Mesenchymal stem cell (in vitro differentiated cells and primary cell): Measurements from ENCODE around the gene ZDHHC14.
A peak's percentile ranks its signal among the peaks of the same experiment; 100 is the strongest.
"Not testable (repeated sequence)": the region's sequence is repeated elsewhere in the genome, so short reads cannot be mapped to it uniquely, and the experiment has no call there.

Experiments
- DNase-seq: peaks from one replicate; pipeline ENCODE4 v3.0.0-alpha.2; 2013
- H2AFZ ChIP-seq: one replicate; pipeline ENCODE4 v1.6.1; 2013; ENCODE audit warnings: low read depth, mild to moderate bottlenecking, control low read depth, inconsistent platforms, low read length, moderate library complexity
- H2AK5ac ChIP-seq: 2 replicates; pipeline ENCODE4 v1.6.1; 2013; ENCODE audit warnings: low read length, moderate library complexity, mild to moderate bottlenecking, inconsistent platforms; ENCODE audit not compliant: severe bottlenecking
- H2BK120ac ChIP-seq: one replicate; pipeline ENCODE4 v1.6.1; 2013; ENCODE audit warnings: low read depth, mild to moderate bottlenecking, inconsistent platforms, low read length, moderate library complexity
- H2BK12ac ChIP-seq, 2 experiments: one replicate each; pipeline ENCODE4 v1.6.1; 2013; ENCODE audit warnings: inconsistent platforms in 2 of 2, low read length in 2 of 2, mild to moderate bottlenecking in 2 of 2, moderate library complexity in 2 of 2, control low read depth in 1 of 2
- H2BK15ac ChIP-seq: one replicate; pipeline ENCODE4 v1.6.1; 2013; ENCODE audit warnings: mild to moderate bottlenecking, low read depth, inconsistent platforms; ENCODE audit not compliant: poor library complexity, severe bottlenecking
- H2BK5ac ChIP-seq: 2 replicates; pipeline ENCODE4 v1.6.1; 2013; ENCODE audit warnings: low read depth, mild to moderate bottlenecking, low read length, control low read depth, inconsistent platforms; ENCODE audit not compliant: poor library complexity, severe bottlenecking
- H3K14ac ChIP-seq, 2 experiments: one replicate each; pipeline ENCODE4 v1.6.1; 2013; ENCODE audit warnings: inconsistent platforms in 2 of 2, low read length in 2 of 2, control low read depth in 1 of 2, mild to moderate bottlenecking in 1 of 2, moderate library complexity in 1 of 2
- H3K18ac ChIP-seq, 2 experiments: one replicate each; pipeline ENCODE4 v1.6.1; 2013; ENCODE audit warnings: inconsistent platforms in 2 of 2, low read length in 2 of 2, control low read depth in 1 of 2, low read depth in 1 of 2, mild to moderate bottlenecking in 1 of 2
- H3K23ac ChIP-seq, 2 experiments: one replicate each; pipeline ENCODE4 v1.6.1; 2013; ENCODE audit warnings: inconsistent platforms in 2 of 2, low read length in 2 of 2, mild to moderate bottlenecking in 2 of 2, moderate library complexity in 2 of 2, control low read depth in 1 of 2
- H3K27ac ChIP-seq: 2 replicates; pipeline ENCODE4 v1.5.1; 2013; ENCODE audit warnings: mild to moderate bottlenecking, moderate library complexity, low read length, control low read depth, inconsistent platforms; ENCODE audit not compliant: poor library complexity, severe bottlenecking
- H3K27me3 ChIP-seq, 2 experiments: 2 replicates each; pipeline versions ENCODE4 v1.6.1 to v1.7.0; 2013; ENCODE audit warnings: low read length in 2 of 2, mild to moderate bottlenecking in 2 of 2, moderate library complexity in 2 of 2, control low read depth in 1 of 2, inconsistent platforms in 1 of 2; ENCODE audit not compliant: control insufficient read depth in 1 of 2, insufficient read depth in 1 of 2
- H3K36me3 ChIP-seq, 2 experiments: 2 replicates each; pipeline versions ENCODE4 v1.6.1 to v1.7.0; 2013; ENCODE audit warnings: low read length in 2 of 2, control low read depth in 1 of 2, inconsistent platforms in 1 of 2, low read depth in 1 of 2, mild to moderate bottlenecking in 1 of 2; ENCODE audit not compliant: insufficient read depth in 2 of 2, control insufficient read depth in 1 of 2
- H3K4ac ChIP-seq, 2 experiments: one replicate each; pipeline ENCODE4 v1.6.1; 2013; ENCODE audit warnings: inconsistent platforms in 2 of 2, low read length in 2 of 2, mild to moderate bottlenecking in 2 of 2, moderate library complexity in 2 of 2, control low read depth in 1 of 2, low read depth in 1 of 2
- H3K4me1 ChIP-seq: 2 replicates; pipeline ENCODE4 v1.6.1; 2013; ENCODE audit warnings: low read depth, low read length, control low read depth; ENCODE audit not compliant: control insufficient read depth, insufficient read depth
- H3K4me2 ChIP-seq: 2 replicates; pipeline ENCODE4 v1.6.1; 2013; ENCODE audit warnings: low read length, mild to moderate bottlenecking, inconsistent platforms; ENCODE audit not compliant: poor library complexity, severe bottlenecking
- H3K4me3 ChIP-seq, 2 experiments: 2 replicates each; pipeline versions ENCODE4 v1.5.1 to v1.7.0; 2013; ENCODE audit warnings: low read length in 2 of 2, mild to moderate bottlenecking in 2 of 2, control low read depth in 1 of 2, low read depth in 1 of 2; ENCODE audit not compliant: insufficient read depth in 1 of 2
- H3K79me1 ChIP-seq: replicated peaks from 2 replicates; pipeline ENCODE4 v1.6.1; 2013; ENCODE audit warnings: mild to moderate bottlenecking, control low read depth, low read length, inconsistent platforms; ENCODE audit not compliant: poor library complexity, severe bottlenecking
- H3K9ac ChIP-seq: 2 replicates; pipeline ENCODE4 v1.7.0; 2013; ENCODE audit warnings: mild to moderate bottlenecking, low read length, moderate library complexity
- H3K9me3 ChIP-seq: 2 replicates; pipeline ENCODE4 v1.7.0; 2013; ENCODE audit warnings: mild to moderate bottlenecking, low read length; ENCODE audit not compliant: control insufficient read depth
- H4K8ac ChIP-seq: one replicate; pipeline ENCODE4 v1.6.1; 2013; ENCODE audit warnings: inconsistent platforms, mild to moderate bottlenecking, low read length, moderate library complexity
- H4K91ac ChIP-seq: one replicate; pipeline ENCODE4 v1.6.1; 2013; ENCODE audit warnings: mild to moderate bottlenecking, low read length, inconsistent platforms
- WGBS: methylation state at CpG from one replicate; pipeline ENCODE4 v1.1.7; 2013; ENCODE audit warnings: mixed read lengths; 5-methylcytosine and 5-hydroxymethylcytosine counted together

The ZDHHC14 gene

DNA sequence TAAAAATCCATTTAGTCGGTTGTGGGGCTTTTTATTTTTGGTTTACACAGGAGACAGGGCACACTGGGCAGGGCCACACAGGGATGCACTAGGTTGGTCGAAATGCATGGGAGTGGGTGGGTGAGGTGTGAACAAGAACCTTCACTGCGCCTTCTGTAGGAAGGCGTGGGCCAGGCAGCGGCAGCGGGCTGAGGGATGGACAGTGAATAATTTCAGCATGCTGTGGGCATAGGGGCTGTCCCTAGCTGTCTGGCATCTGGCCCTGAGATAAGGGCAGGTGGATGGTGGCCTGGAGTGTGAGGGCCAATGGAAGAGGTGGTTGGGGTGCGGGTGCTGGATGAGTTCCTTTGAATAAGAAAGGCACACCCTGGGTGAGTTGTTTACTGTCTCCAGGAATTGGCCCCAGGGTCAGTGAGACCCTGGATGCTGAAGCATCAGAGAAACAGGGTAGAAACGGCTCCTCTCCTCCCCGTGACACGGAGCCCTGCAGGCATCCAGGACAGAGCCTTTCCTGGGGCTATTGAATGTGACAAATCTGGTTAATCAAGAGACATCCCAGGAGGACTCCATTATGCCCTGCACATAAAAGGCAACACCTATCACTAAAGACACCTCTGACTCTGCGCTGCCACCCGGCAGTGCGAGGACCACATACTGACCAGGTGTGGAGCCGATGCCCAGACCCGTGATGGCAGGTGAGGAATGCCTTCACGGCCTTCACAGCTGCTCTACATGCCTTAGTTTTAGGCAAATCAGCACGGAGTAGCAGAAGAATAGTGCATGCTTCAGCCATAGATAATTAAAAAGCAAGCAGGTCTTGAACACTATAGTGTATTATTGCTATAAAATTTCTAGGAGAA lies 319.0 kb downstream of the ZDHHC14 start:
- Histone ChIP-seq H3K4me1 (no peaks in the 10 kb centered on the region), H3K36me3 (no peaks in the 10 kb centered on the region), H3K4me3 (no peak overlapping the region), H3K23ac (no peak overlapping the region), H2AFZ (no peak overlapping the region), H3K27me3 (peaks cover 2 to 7% of the 10 kb centered on the region in 2 experiments), H3K4ac (no peak overlapping the region), H2BK5ac (no peak overlapping the region), H2BK12ac (no peak overlapping the region), H3K4me2 (no peak overlapping the region), H3K9me3 (no peaks in the 10 kb centered on the region), H2BK120ac (no peak overlapping the region), H3K14ac (no peak overlapping the region), H2AK5ac (no peak overlapping the region), H2BK15ac (no peak overlapping the region), H3K9ac (no peak overlapping the region), H4K91ac (no peak overlapping the region), H3K27ac (no peak overlapping the region), H4K8ac (no peak overlapping the region), H3K18ac (no peak overlapping the region), H3K79me1 (no peaks in the 10 kb centered on the region)
- DNase-seq: no peak
- 68% methylated on average over 16 of the region's 17 CpGs for WGBS

- not testable (repeated sequence) for H3K4me1 ChIP-seq, H3K14ac ChIP-seq, H3K4me2 ChIP-seq, H4K91ac ChIP-seq, H3K18ac ChIP-seq, H2BK5ac ChIP-seq, H3K4me3 ChIP-seq, H3K27me3 ChIP-seq, H2BK120ac ChIP-seq, H3K4ac ChIP-seq, H2BK12ac ChIP-seq, DNase-seq, H4K8ac ChIP-seq, H3K23ac ChIP-seq, H2AFZ ChIP-seq, H2AK5ac ChIP-seq, H3K79me1 ChIP-seq, H2BK15ac ChIP-seq, H3K27ac ChIP-seq, H3K9ac ChIP-seq, H3K9me3 ChIP-seq, H3K36me3 ChIP-seq
- WGBS: 67% methylated on average over 6 of the region's 6 CpGs
Measured at GRCh38 chr6:157706351-157706750, 325.4 kb downstream of the ZDHHC14 start.

DNA sequence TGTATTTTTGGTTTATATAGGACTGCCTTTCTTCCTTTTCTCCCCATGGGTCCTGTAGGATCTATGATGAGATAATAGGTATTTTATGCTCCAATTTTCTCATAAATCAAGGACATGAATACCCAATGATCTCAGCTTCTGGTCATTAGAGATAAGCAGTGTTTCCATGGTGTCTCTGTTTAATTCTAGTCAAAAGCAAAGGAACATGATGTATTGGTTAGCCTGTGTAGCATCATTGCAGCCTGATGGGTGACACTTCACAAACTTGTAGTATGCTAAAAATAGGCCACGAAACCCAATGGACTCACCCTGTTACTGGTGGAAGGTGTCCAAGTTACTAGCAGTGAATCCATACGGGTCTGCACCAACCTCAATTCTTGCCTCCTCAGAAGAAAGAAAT lies 325.9 kb downstream of the ZDHHC14 start:
- Histone ChIP-seq H2BK12ac (no peak overlapping the region), H2AFZ (no peak overlapping the region), H2AK5ac (no peak overlapping the region), H3K9me3 (no peaks in the 10 kb centered on the region), H3K79me1 (no peaks in the 10 kb centered on the region), H3K4me1 (no peaks in the 10 kb centered on the region), H3K14ac (no peak overlapping the region), H3K27me3 (no peaks in the 10 kb centered on the region), H3K27ac (no peak overlapping the region), H3K9ac (no peak overlapping the region), H3K4me3 (no peak overlapping the region), H2BK5ac (no peak overlapping the region), H3K36me3 (no peaks in the 10 kb centered on the region), H4K8ac (no peak overlapping the region), H3K18ac (no peak overlapping the region), H2BK120ac (no peak overlapping the region), H3K4ac (no peak overlapping the region), H4K91ac (no peak overlapping the region), H2BK15ac (no peak overlapping the region), H3K4me2 (no peak overlapping the region), H3K23ac (no peak overlapping the region)
- 94% methylated on average over 2 of the region's 2 CpGs for WGBS
- DNase-seq: peak; percentile 4

DNA sequence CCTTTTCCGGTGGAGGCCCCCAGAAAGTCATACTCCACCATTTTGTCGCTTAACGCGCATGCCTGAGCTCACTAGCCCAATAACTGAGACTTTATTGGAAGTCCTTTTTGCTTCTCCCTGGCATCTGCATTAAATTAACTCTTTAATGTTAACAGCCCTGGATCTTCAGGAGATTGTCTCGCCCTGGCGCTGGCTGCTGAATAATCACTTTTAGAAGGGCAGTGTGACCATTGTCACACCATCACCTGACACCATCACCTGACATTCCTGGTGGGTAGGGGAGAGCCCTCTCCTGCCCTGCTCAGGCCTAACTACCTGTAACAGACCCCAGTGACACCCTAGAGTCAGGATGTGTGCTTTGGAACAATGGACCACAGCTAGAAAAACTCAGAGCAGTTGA lies 326.6 kb downstream of the ZDHHC14 start:
- H3K4me1 ChIP-seq: no peaks in the 10 kb centered on the region
- no peak overlapping the region for H3K14ac ChIP-seq
- no peaks in the 10 kb centered on the region for H3K79me1 ChIP-seq
- H3K4ac ChIP-seq: no peak overlapping the region
- no peak overlapping the region for H4K91ac ChIP-seq
- H3K27ac ChIP-seq: no peak overlapping the region
- H2AFZ ChIP-seq: no peak overlapping the region
- H2BK5ac ChIP-seq: no peak overlapping the region
- H4K8ac ChIP-seq: no peak overlapping the region
- no peak overlapping the region for H2AK5ac ChIP-seq
- H3K4me3 ChIP-seq: no peak overlapping the region
- H3K27me3 ChIP-seq: no peaks in the 10 kb centered on the region
- no peak overlapping the region for H3K23ac ChIP-seq
- H2BK15ac ChIP-seq: no peak overlapping the region
- H3K9me3 ChIP-seq: no peaks in the 10 kb centered on the region
- H3K36me3 ChIP-seq: no peaks in the 10 kb centered on the region
- no peak overlapping the region for H2BK120ac ChIP-seq
- no peak for DNase-seq
- 56% methylated on average over 5 of the region's 6 CpGs for WGBS
- H3K9ac ChIP-seq: no peak overlapping the region
- no peak overlapping the region for H2BK12ac ChIP-seq
- peak overlapping the region in 1 of 2 experiments; percentile 2 for H3K18ac ChIP-seq
- no peak overlapping the region for H3K4me2 ChIP-seq
